HCT116 (cell line): Measurements from ENCODE around the gene TBXT.

Experiments
- EZH2phosphoT487 ChIP-seq: fragments of 200-600 bp; IDR thresholded peaks from 2 replicates; pipeline ENCODE4 v1.6.1; 2018; ENCODE audit warnings: antibody characterized with exemption, borderline replicate concordance
- SRF ChIP-seq: IDR thresholded peaks from 2 replicates; pipeline ENCODE4 v1.6.1; 2012; ENCODE audit warnings: low read depth
- ZNF274 ChIP-seq: fragments of 200-500 bp; sonication (Bioruptor generic); IDR thresholded peaks from 2 replicates; pipeline ENCODE4 v1.6.1; 2014; ENCODE audit warnings: mild to moderate bottlenecking, low read depth, low read length, inconsistent platforms
- TF ChIP-seq, protein P1 (sequence below), 3 experiments: fragments of 200-600 bp in 1 of 3; sonication (generic) in 1 of 3; IDR thresholded peaks in 2 of 3; conservative IDR thresholded peaks in 1 of 3; 2 replicates each; pipeline ENCODE4 v1.5.1; 2012 to 2017; ENCODE audit warnings: low read depth in 2 of 3, low read length in 2 of 3, antibody characterized with exemption in 1 of 3, borderline replicate concordance in 1 of 3, control low read depth in 1 of 3, mild to moderate bottlenecking in 1 of 3, mixed read lengths in 1 of 3, mixed run types in 1 of 3, moderate library complexity in 1 of 3; ENCODE audit not compliant: insufficient read depth in 1 of 3

DNA sequence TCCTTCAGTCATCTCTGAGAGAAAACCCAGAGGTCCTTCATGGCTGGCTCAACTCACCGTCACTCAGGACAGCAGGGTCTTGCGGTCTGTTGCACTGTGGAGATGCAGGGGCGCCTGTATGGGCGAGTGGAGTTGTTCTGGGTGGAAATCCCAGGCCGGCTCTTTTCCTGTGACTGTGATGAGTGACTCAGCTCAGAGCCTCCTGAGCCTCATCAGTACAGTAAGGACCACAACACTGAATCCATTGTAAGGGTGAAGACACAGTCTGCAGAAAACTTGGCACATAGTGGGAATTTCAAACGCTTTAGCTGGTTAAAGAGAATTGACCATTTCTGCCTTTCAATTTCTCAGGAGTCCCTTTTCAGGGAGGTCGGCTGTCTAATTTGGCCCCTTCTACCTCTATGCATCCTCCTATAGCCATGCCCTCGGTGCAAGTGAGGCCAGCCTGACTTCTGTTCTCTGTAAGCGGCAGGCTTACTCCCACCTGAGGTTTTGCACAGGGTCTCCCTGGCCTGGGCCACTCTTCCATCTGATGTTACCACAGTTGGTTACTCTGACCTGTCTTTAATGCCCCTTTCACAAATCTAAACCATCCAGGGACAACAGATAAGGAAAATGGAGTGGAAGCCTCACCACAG lies 35.5 kb upstream of the TBXT start:
- TF ChIP-seq EZH2phosphoT487: no peak
- TF ChIP-seq, protein P1, sequence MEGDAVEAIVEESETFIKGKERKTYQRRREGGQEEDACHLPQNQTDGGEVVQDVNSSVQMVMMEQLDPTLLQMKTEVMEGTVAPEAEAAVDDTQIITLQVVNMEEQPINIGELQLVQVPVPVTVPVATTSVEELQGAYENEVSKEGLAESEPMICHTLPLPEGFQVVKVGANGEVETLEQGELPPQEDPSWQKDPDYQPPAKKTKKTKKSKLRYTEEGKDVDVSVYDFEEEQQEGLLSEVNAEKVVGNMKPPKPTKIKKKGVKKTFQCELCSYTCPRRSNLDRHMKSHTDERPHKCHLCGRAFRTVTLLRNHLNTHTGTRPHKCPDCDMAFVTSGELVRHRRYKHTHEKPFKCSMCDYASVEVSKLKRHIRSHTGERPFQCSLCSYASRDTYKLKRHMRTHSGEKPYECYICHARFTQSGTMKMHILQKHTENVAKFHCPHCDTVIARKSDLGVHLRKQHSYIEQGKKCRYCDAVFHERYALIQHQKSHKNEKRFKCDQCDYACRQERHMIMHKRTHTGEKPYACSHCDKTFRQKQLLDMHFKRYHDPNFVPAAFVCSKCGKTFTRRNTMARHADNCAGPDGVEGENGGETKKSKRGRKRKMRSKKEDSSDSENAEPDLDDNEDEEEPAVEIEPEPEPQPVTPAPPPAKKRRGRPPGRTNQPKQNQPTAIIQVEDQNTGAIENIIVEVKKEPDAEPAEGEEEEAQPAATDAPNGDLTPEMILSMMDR (IDR thresholded peaks at IDR 0.05 in 2 of 3, conservative IDR thresholded peaks at IDR 0.05 in 1 of 3; ENCODE audit: borderline replicate concordance in 1 of 3, insufficient read depth in 1 of 3, low read depth in 2 of 3, low read length in 2 of 3): no peak
- TF ChIP-seq SRF: no peak
- TF ChIP-seq ZNF274: no peak
